HG02623 (cell line): ENCODE measurements around the gene LPCAT1.
"Not testable (repeated sequence)": the region's sequence is repeated elsewhere in the genome, so short reads cannot be mapped to it uniquely, and the experiment has no call there.

ENCODE experiments used
- ATAC-seq: cut with Tn5 transposase; IDR thresholded peaks from one replicate; pipeline ENCODE4 v1.9.1; 2021; ENCODE audit warnings: moderate library complexity; ENCODE audit not compliant: unreplicated experiment

LPCAT1 gene

GRCh38 chr5:1481266-1481958 is 42.3 kb downstream of the LPCAT1 start:
- ATAC-seq, result no peak

- no peak for ATAC-seq
Measured at GRCh38 chr5:1480806-1481205, 43.0 kb downstream of the LPCAT1 start.

- ATAC-seq, result no peak
Measured at GRCh38 chr5:1480217-1480616, 43.5 kb downstream of the LPCAT1 start.

DNA sequence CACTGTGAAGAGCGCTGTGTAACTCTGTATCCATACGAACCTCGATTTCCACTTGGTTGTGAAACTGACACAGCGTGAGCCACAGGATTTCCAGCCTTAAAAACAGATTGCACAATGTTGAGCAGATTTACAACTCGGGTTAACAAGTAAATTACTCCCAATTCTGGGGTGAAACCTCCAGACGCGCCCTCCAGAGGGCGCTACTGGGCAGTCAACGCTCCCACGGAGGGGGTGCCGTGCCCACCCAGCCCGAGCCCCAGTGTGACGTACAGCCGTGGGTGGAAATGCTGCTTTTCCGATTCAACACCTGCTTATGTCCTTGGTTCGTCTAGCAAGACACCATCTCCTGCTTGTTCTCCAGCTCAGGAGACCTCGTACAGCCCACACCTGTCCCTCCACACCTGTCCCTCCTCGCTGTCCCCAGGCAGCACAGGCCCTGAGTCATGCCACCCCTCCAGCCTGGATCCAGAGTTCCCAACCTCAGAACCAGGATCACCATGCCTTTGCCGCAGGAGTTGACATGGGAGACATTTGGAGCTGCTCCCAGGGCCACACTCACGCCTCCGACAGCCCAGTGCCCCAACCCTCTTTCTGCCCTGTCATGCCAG is 44.1 kb downstream of the LPCAT1 start:
- ATAC-seq, result no peak

GRCh38 chr5:1479066-1479465 is 44.7 kb downstream of the LPCAT1 start:
- ATAC-seq, result no peak

GRCh38 chr5:1478271-1479035 is 45.3 kb downstream of the LPCAT1 start:
- ATAC-seq, result no peak

DNA sequence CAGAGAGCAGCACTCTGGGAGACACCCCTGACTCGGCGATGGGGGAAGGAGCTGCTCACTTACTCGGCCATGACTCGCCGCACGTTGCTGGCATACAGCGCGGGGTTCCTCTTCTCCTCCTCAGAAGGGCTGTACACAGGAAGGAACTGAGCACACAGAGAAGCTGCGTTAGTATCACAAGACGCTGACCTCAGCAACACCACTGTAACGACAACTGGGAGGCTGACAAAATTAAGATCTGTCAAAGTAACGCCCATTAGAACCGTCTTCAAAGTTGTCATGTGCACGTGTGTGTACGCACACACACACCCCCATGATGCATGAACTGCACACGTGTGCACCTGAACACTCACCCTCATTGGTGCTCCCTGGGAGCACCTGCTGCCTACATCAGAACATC is 46.4 kb downstream of the LPCAT1 start:
- ATAC-seq, result no peak

DNA sequence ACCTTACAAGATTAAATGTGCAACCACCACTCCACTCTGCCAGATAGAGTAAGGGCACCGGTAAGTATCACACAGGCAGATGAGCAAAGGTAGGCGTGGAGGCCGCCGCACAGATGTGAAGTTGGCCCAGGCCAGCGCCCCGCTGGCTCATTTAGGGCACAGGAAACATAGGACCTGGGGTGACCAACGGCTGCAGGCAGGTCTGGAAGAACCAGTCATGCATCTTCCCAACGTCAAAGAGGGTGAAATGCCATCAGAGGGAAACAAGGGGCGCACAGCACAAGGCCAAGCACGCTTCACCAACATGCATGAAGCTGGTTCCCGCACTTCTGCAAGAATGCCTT is 46.8 kb downstream of the LPCAT1 start:
- ATAC-seq, result no peak

DNA sequence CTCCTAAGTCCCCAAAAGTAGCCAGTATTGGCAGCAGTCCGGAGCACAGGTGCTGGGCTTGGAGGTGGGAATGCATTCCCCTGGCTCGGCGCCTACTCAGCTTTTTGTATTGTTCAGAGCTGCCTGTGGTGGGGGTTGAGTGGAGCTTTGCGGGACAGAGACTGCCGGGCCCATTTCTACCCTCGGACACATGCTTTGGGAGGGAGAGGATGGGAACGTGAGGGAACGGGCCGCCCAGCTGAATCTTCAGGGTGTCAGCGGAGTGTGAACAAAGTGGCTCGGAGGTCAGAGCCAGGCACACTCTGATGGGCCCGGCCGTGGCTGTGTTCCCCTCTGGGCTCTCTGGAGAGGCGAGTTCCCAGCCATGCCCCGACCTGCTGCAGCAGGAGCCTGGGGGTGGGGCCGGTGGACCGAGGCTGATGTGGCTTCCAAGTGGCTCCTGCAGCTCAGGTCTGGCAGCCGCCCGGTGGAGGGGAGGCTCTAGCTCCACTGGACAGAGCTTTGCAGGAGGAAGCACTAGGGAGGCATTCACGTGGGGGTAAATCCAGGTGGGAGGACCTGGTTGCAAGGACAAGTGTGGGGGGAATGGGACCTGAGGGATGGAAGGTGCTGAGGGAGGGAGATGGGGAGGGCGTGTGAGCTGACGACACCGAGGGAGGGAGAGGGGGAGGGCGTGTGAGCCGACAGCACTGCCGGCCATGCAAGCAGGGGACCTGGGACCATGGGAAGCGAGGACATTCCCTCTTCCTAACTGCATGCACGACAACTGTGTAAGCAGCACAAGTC is 47.4 kb downstream of the LPCAT1 start:
- no peak for ATAC-seq

DNA sequence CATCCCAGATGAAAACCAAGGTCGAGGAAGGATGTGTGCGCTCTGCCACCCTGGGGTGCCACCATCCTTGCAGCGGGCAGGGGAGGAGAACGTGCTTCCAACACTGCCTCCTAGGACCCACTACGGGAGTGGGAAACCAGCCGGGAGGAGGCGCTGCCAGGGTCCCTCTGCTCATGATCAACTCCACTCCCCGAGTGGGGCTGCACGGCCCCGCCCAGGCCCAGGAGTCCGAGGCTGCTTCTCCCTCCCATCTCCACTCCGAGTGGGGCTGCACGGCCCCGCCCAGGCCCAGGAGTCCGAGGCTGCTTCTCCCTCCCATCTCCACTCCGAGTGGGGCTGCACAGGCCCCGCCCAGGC is 48.2 kb downstream of the LPCAT1 start:
- ATAC-seq, result not testable (repeated sequence)

- no peak for ATAC-seq
Measured at GRCh38 chr5:1474866-1475543, 48.8 kb downstream of the LPCAT1 start.

DNA sequence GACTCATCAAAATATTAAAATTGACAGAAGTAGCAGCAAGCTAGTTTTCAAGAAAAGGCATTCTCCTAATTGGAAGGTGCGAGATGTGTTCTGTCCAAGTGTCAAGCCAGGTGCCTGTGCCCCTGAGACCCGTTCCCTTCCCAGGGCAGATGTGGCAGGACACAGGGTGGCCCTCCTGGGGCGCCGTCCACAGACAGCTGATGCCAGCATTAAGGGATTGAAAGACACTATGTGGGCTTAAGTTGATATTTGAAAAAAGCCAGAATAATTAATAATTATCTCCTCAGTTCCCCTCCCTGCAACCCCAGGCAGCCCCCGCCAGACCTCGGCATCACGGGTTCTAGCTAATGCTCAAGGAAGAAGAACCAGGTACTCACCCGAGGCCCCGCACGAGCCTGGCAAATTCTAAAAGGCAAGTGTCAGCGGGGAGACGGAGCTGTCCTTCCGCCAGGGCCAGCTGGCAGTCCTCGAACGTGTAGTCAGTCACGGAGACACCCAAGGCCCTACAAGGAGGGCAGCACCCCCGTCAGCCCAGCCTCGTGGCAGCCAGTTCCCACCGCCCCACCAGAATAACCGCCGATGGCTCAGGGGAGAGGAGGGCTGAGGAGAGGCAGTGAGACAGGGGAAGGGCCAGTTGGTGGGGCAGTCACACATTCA is 49.4 kb downstream of the LPCAT1 start:
- no peak for ATAC-seq

DNA sequence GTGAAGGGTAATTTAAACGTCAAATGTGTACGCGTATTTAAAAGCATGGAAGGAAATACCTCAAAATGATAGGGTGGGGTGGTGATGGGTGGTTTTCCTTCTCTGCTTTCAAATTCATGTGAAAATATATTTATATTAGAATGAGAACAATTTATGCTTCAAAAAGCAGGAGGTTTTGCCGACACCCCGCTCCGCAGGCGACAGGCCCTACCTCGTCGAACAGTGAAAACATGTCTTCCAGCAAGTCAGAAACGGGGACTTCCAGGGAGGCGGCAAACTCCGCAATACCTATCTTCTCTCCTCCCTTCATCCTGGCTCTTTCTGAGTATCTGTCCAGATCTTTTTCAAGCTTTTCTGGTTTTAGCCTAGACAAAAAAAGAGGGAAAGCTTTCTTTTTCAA is 50.0 kb downstream of the LPCAT1 start:
- ATAC-seq, result no peak

GRCh38 chr5:1472964-1473628 is 50.7 kb downstream of the LPCAT1 start:
- no peak for ATAC-seq

- ATAC-seq, result no peak
Measured at GRCh38 chr5:1471997-1472963, 51.5 kb downstream of the LPCAT1 start.

DNA sequence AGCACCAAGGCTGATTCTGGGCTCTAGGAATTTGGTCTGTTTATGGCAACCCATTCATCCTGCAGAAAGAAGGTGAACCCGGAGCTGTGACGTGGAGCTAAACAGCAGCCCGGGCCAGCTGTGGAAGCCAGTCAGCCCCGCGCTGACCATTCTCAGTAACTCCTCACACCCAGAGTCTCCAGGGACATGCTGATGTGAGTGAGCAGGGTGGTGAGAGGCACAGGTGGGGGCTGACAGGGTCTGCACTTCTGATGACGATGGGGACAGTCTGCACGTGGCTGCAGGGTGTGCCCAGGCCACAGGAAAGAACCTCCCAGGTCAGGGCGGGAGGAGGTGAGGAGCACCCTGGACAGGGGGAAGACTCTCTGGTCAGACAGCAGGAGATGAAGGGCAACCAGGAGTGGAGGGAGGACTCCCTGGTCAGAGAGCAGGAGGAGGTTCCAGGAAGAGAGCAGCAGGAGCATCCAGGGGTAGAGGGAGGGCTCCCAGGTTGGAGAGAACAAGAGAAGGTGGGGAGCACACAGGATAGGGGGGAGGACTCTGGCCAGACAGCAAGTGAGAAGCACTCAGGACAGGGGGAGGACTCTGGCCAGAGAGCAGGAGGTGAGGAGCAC is 52.4 kb downstream of the LPCAT1 start:
- ATAC-seq, result no peak

DNA sequence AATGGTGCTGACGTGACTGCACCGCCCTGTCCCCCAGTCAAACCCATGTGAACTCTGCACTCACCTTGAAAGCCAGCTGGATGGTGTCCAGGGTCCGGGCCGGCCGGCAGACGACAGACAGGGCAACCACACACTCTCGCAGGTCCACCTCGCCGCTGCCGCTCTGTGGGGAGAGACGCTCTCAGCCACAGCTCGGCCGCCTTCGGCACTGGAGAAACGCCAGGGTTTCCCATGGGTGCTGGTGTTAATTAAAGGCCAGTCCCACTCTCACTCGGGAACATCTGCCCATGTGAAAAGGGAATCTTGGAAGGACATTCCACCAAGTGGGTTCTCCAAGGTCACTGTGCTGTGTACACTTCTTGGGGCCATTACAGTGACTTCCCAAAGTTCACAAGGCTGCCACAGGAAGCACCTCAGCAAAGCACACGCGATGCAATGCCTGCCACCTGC is 53.0 kb downstream of the LPCAT1 start:
- no peak for ATAC-seq
